H9 (cell line): ENCODE measurements around the gene KIF11. TPM values are rescaled to one million over a fixed set of nuclear protein-coding genes. Genes with fewer than 3 reads are reported as not detected.
A peak's percentile ranks its signal among the peaks of the same experiment; 100 is the strongest.

ENCODE experiments used
- DNase-seq: peaks from one replicate; pipeline ENCODE4 v3.0.0-alpha.2; 2017
- H2AFZ ChIP-seq: one replicate; pipeline ENCODE4 v1.6.1; 2013; ENCODE audit warnings: mild to moderate bottlenecking, low read length, control low read depth, moderate library complexity
- H2AK5ac ChIP-seq: 2 replicates; pipeline ENCODE4 v1.6.1; 2013; ENCODE audit warnings: low read length, control low read depth, mixed read lengths; ENCODE audit not compliant: insufficient read length
- H2BK120ac ChIP-seq: one replicate; pipeline ENCODE4 v1.6.1; 2013; ENCODE audit warnings: low read depth, mild to moderate bottlenecking, low read length, control low read depth, inconsistent platforms; ENCODE audit not compliant: poor library complexity, severe bottlenecking
- H2BK12ac ChIP-seq: 2 replicates; pipeline ENCODE4 v1.6.1; 2013; ENCODE audit warnings: low read length, control low read depth, mixed read lengths, low read depth; ENCODE audit not compliant: insufficient read length
- H2BK15ac ChIP-seq: 2 replicates; pipeline ENCODE4 v1.6.1; 2013; ENCODE audit warnings: low read depth, low read length, control low read depth
- H2BK20ac ChIP-seq: one replicate; pipeline ENCODE4 v1.6.1; 2013; ENCODE audit warnings: low read depth, mild to moderate bottlenecking, low read length, control low read depth, inconsistent platforms; ENCODE audit not compliant: poor library complexity, severe bottlenecking
- H2BK5ac ChIP-seq: 2 replicates; pipeline ENCODE4 v1.6.1; 2013; ENCODE audit warnings: low read length, control low read depth, mixed read lengths; ENCODE audit not compliant: insufficient read length
- H3K14ac ChIP-seq: 2 replicates; pipeline ENCODE4 v1.6.1; 2013; ENCODE audit warnings: low read length, control low read depth; ENCODE audit not compliant: insufficient read depth
- H3K18ac ChIP-seq: 2 replicates; pipeline ENCODE4 v1.6.1; 2013; ENCODE audit warnings: low read depth, mild to moderate bottlenecking, mixed read lengths, low read length, control low read depth; ENCODE audit not compliant: insufficient read length
- H3K23ac ChIP-seq: 2 replicates; pipeline ENCODE4 v1.6.1; 2013; ENCODE audit warnings: low read length, control low read depth, mixed read lengths, low read depth; ENCODE audit not compliant: insufficient read length
- H3K23me2 ChIP-seq: 2 replicates; pipeline ENCODE4 v1.6.1; 2013; ENCODE audit warnings: low read depth, mild to moderate bottlenecking, mixed read lengths, low read length, control low read depth; ENCODE audit not compliant: insufficient read length, poor library complexity, severe bottlenecking
- H3K27ac ChIP-seq: 2 replicates; pipeline ENCODE4 v1.5.1; 2013; ENCODE audit warnings: low read length, control low read depth, mixed read lengths, low read depth; ENCODE audit not compliant: insufficient read length
- H3K27me3 ChIP-seq: 2 replicates; pipeline ENCODE4 v1.6.1; 2013; ENCODE audit warnings: low read length, control low read depth, inconsistent platforms; ENCODE audit not compliant: insufficient read depth
- H3K4ac ChIP-seq: 2 replicates; pipeline ENCODE4 v1.6.1; 2013; ENCODE audit warnings: low read depth, mild to moderate bottlenecking, control low read depth, inconsistent platforms, low read length, moderate library complexity
- H3K4me1 ChIP-seq: 2 replicates; pipeline ENCODE4 v1.6.1; 2013; ENCODE audit warnings: low read length, control low read depth, inconsistent platforms; ENCODE audit not compliant: insufficient read depth
- H3K4me2 ChIP-seq: 2 replicates; pipeline ENCODE4 v1.6.1; 2013; ENCODE audit warnings: low read length, control low read depth, mixed read lengths; ENCODE audit not compliant: insufficient read length, insufficient read depth
- H3K56ac ChIP-seq: 2 replicates; pipeline ENCODE4 v1.6.1; 2013; ENCODE audit warnings: low read depth, mild to moderate bottlenecking, mixed read lengths, low read length, control low read depth; ENCODE audit not compliant: insufficient read length
- H3K79me1 ChIP-seq: 2 replicates; pipeline ENCODE4 v1.6.1; 2013; ENCODE audit warnings: low read depth, mild to moderate bottlenecking, moderate library complexity, low read length, control low read depth, inconsistent platforms; ENCODE audit not compliant: insufficient read depth, poor library complexity, severe bottlenecking
- H3K79me2 ChIP-seq: 2 replicates; pipeline ENCODE4 v1.6.1; 2013; ENCODE audit warnings: low read length, control low read depth, inconsistent platforms; ENCODE audit not compliant: insufficient read depth
- H3K9ac ChIP-seq: 2 replicates; pipeline ENCODE4 v1.6.1; 2013; ENCODE audit warnings: low read length, control low read depth, mixed read lengths; ENCODE audit not compliant: insufficient read length; ENCODE audit errors: extremely low read depth
- H3K9me3 ChIP-seq: one replicate; pipeline ENCODE4 v1.6.1; 2013; ENCODE audit warnings: low read depth, low read length, inconsistent platforms; ENCODE audit not compliant: control insufficient read depth
- H3T11ph ChIP-seq: one replicate; pipeline ENCODE4 v1.6.1; 2013; ENCODE audit warnings: mild to moderate bottlenecking, low read length, control low read depth, inconsistent platforms
- H4K20me1 ChIP-seq: one replicate; pipeline ENCODE4 v1.6.1; 2013; ENCODE audit not compliant: control insufficient read depth, insufficient read length, insufficient read depth
- H4K5ac ChIP-seq: 2 replicates; pipeline ENCODE4 v1.6.1; 2013; ENCODE audit warnings: low read depth, mild to moderate bottlenecking, mixed read lengths, low read length, control low read depth; ENCODE audit not compliant: insufficient read length
- H4K8ac ChIP-seq: replicated peaks from 2 replicates; pipeline ENCODE4 v1.6.1; 2013; ENCODE audit warnings: low read length, control low read depth, mixed read lengths, low read depth; ENCODE audit not compliant: insufficient read length
- H4K91ac ChIP-seq: 2 replicates; pipeline ENCODE4 v1.6.1; 2013; ENCODE audit warnings: low read depth, mild to moderate bottlenecking, moderate library complexity, mixed read lengths, low read length, control low read depth; ENCODE audit not compliant: insufficient read length
- H3K27ac Mint-ChIP-seq, 3 experiments: 2 replicates in 2 of 3; 3 replicates in 1 of 3; pipeline ENCODE4 v1.8.0; 2020 to 2021; ENCODE audit warnings: mixed read lengths in 3 of 3, mild to moderate bottlenecking in 1 of 3, moderate library complexity in 1 of 3
- H3K27me3 Mint-ChIP-seq: 2 replicates; pipeline ENCODE4 v1.8.0; 2021; ENCODE audit warnings: low read depth, mild to moderate bottlenecking, moderate library complexity, mixed read lengths
- H3K36me3 Mint-ChIP-seq, 3 experiments: 2 replicates in 2 of 3; 3 replicates in 1 of 3; pipeline ENCODE4 v1.8.0; 2020 to 2021; ENCODE audit warnings: low read depth in 3 of 3, mixed read lengths in 3 of 3; ENCODE audit not compliant: insufficient read depth in 1 of 3
- H3K4me1 Mint-ChIP-seq, 2 experiments: 2 replicates each; pipeline ENCODE4 v1.8.0; 2020; ENCODE audit warnings: mixed read lengths in 2 of 2
- H3K4me3 Mint-ChIP-seq, 2 experiments: 2 replicates in 1 of 2; 3 replicates in 1 of 2; pipeline ENCODE4 v1.8.0; 2020 to 2021; ENCODE audit warnings: mild to moderate bottlenecking in 2 of 2, mixed read lengths in 2 of 2, moderate library complexity in 1 of 2
- H3K9me3 Mint-ChIP-seq, 2 experiments: 2 replicates in 1 of 2; 3 replicates in 1 of 2; pipeline ENCODE4 v1.8.0; 2020; ENCODE audit warnings: mild to moderate bottlenecking in 2 of 2, mixed read lengths in 2 of 2, moderate library complexity in 1 of 2
- CTCF ChIP-seq: fragments of 200-600 bp; sonication (generic); conservative IDR thresholded peaks from 3 replicates; pipeline ENCODE4 v1.8.0; 2021; ENCODE audit warnings: antibody characterized with exemption, mild to moderate bottlenecking
- WGBS: extraction: QIAGEN DNeasy Blood & Tissue Kit; methylation state at CpG from one replicate; pipeline ENCODE4 v1.1.7; 2013; ENCODE audit warnings: missing lambda C conversion rate, low lambda C conversion rate, mixed read lengths; ENCODE audit not compliant: insufficient read length; ENCODE audit errors: extremely low coverage; 5-methylcytosine and 5-hydroxymethylcytosine counted together
- total RNA-seq: library from RNA; stranded (reverse); gene quantifications from 2 replicates; pipeline ENCODE4 v1.2.1, GENCODE V29; 2021

Gene KIF11
- total RNA-seq, 1 experiment from 2014 or later, result 54.4 TPM

GRCh38 chr10:92699518-92700381 lies 106.8 kb downstream of the KIF11 start:
- Histone ChIP-seq H2BK12ac (no peak overlapping the region), H3K27ac (no peak overlapping the region), H3K27me3 (peaks cover 26% of the 10 kb centered on the region), H3K4me1 (no peaks in the 10 kb centered on the region), H3K4me2 (peak overlapping the region; percentile 58), H3K79me2 (no peaks in the 10 kb centered on the region), H4K5ac (no peak overlapping the region), H3K9ac (no peak overlapping the region), H2BK20ac (no peak overlapping the region), H2BK120ac (no peak overlapping the region), H3K14ac (no peak overlapping the region), H4K8ac (no peak overlapping the region), H3K56ac (no peak overlapping the region), H2AK5ac (no peak overlapping the region), H3K79me1 (no peaks in the 10 kb centered on the region), H2BK5ac (no peak overlapping the region), H3K18ac (no peak overlapping the region), H3K23me2 (peaks cover 11% of the 10 kb centered on the region), H3K9me3 (no peaks in the 10 kb centered on the region), H3T11ph (no peak overlapping the region), H4K20me1 (no peaks in the 10 kb centered on the region), H3K4ac (no peak overlapping the region), H2BK15ac (no peak overlapping the region), H3K23ac (no peak overlapping the region), H4K91ac (no peak overlapping the region), H2AFZ (no peak overlapping the region)
- Mint-ChIP-seq H3K9me3 (no peaks in the 10 kb centered on the region; a peak in 2 of 5 replicates), H3K4me3 (peak overlapping the region; percentile 76 to 78), H3K4me1 (peaks cover 17 to 23% of the 10 kb centered on the region in 2 experiments), H3K36me3 (no peaks in the 10 kb centered on the region), H3K27me3 (peaks cover 84% of the 10 kb centered on the region), H3K27ac (peak overlapping the region in 1 of 3 experiments; percentile 67; a peak in 2 of 7 replicates)
- no CpG with 5 or more reads among the region's 32 CpGs for WGBS
- peak; percentile 71 for DNase-seq
- TF ChIP-seq CTCF, result no peak
